Measurements from ENCODE around the gene GALNT10.

DNA sequence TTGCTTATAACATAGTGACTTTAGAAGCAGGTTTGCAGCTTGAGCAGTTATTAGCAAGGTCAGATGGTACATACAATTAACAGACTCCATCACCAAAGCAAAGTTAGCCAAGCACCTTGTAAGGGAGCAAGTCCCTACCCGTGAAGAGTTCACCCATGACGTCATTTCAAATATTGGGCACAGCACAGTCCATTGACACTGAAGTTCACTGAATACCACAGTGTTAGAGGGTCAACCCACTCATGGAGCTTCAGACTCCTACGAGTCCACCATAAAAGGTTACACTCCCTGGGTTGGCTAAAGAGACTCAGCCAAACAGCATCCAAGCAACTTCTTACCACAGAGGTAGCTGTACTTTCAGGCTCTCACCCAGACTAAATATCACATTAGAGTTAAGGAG lies 77.5 kb downstream of the GALNT10 start:
- TF ChIP-seq, protein P1, sequence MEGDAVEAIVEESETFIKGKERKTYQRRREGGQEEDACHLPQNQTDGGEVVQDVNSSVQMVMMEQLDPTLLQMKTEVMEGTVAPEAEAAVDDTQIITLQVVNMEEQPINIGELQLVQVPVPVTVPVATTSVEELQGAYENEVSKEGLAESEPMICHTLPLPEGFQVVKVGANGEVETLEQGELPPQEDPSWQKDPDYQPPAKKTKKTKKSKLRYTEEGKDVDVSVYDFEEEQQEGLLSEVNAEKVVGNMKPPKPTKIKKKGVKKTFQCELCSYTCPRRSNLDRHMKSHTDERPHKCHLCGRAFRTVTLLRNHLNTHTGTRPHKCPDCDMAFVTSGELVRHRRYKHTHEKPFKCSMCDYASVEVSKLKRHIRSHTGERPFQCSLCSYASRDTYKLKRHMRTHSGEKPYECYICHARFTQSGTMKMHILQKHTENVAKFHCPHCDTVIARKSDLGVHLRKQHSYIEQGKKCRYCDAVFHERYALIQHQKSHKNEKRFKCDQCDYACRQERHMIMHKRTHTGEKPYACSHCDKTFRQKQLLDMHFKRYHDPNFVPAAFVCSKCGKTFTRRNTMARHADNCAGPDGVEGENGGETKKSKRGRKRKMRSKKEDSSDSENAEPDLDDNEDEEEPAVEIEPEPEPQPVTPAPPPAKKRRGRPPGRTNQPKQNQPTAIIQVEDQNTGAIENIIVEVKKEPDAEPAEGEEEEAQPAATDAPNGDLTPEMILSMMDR (IDR thresholded peaks at IDR 0.05), result no peak
- TF ChIP-seq POLR2A (IDR thresholded peaks at IDR 0.05) (no peak), POLR2AphosphoS5 (IDR thresholded peaks at IDR 0.05) (no peak), EP300 (IDR thresholded peaks at IDR 0.05) (no peak)

Measured in suprapubic skin (tissue), 4 donors.